Fibroblast of skin of left biceps (primary cell): ENCODE measurements around the gene CLCN6.

Experiments
- DNase-seq, 2 experiments: peaks; one replicate each; pipeline ENCODE4 v3.0.0-alpha.2; 2013; ENCODE audit warnings: low read depth in 2 of 2

Gene CLCN6

DNA sequence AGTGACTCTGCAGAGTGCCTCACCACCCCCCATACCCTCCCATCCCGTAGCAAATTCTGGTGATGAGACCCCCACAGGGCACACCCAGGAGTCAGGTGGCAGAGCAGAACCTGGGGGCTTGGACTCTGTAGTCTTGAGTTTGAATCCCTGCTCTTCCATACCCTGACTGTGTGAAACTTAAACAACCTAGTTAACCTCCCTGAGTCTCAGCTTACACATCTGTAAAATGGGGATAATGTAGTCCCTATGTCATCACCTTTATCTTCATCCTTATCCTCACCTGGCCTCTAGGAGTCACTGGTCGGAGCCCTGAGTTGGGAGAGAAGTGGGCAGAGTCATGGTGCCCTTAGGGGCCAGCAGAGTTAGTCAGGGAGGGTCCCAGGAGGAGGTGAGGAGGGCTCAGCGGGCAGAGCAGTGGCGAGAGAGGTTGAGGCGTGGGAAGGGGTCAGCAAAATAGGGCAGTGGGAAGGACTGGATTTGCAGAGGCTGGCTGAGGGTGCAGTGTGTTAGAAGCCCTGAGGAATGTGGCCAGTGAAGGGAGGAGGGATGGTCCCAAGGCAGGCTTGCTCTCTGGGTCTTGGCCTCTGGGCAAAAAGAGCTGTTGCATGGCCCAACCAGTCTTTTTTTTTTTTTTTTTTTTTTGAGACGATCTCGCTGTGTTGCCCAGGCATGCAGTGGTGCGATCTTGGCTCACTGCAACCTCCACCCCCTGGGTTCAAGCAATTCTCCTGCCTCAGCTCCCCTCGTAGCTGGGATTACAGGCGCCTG is 25.4 kb upstream of the CLCN6 start:
- DNase-seq, result no peak

- DNase-seq, result no peak
These were observed 24.7 kb upstream of the CLCN6 start for GRCh38 chr1:11781297-11781696.

DNA sequence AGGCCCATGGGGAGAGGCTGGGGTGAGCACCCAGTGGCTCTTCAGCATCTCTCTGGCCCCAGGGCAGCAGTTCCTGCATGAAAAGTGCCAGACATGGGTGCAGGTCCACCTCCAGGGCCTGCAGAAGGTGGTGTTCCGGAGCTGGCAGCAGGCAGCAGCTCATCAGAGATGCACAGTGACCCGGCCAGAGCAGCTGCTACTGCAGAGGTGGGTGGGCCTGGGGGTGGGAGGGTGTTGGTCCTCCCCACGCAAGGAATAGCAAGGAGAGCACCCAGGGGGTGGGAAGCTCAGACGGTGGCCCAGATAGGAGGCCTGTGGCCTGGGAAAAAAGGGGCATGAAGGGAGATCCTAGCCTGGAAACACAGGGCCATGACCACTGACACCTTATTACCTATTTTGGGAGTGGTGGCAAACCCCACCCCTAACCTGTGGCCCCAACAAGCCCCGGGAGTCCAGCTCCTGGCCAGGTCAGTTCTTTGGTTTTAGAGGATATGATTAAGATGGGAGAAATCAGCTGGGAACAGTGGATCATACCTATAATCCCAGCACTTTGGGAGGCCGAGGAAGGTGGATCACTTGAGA is 23.8 kb upstream of the CLCN6 start:
- no peak for DNase-seq

GRCh38 chr1:11783556-11783955 is 22.4 kb upstream of the CLCN6 start:
- DNase-seq, result no peak

DNA sequence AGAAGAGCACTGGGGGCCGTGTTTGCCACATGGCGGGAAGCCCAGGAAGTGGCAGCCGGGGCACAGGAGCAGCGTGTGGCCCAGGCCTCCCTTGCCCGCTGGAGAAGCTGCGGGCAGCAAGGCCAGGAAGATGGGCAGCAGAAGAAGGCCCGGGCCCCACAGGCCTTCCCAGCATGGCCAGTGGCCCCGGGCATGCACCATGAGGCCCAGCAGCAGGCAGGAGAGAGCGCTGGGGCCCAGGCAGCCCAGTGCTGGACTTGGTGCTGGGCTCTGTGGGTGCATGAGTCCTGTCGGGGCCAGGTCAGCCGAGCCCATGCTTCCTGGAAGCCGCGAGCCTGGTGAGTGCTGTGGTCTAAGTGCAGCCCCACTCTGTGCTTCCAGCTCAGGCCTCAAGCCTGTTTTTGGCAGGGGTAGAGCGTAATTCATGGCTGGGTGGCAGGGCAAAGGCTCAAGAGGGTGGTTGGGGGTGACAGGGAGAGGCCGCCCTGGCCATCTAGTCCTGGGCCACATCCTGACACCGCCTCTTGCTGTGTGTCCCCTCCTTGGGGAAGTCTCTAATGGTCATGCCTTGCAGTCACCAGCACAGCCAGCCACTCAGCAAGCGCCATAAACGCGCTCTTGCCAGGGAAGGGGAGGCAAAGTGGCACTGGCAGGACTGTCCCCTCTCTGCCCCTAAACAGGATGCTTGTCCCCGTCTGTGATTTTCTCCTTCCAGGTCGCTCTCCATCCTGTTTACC is 21.6 kb upstream of the CLCN6 start:
- no peak for DNase-seq

DNA sequence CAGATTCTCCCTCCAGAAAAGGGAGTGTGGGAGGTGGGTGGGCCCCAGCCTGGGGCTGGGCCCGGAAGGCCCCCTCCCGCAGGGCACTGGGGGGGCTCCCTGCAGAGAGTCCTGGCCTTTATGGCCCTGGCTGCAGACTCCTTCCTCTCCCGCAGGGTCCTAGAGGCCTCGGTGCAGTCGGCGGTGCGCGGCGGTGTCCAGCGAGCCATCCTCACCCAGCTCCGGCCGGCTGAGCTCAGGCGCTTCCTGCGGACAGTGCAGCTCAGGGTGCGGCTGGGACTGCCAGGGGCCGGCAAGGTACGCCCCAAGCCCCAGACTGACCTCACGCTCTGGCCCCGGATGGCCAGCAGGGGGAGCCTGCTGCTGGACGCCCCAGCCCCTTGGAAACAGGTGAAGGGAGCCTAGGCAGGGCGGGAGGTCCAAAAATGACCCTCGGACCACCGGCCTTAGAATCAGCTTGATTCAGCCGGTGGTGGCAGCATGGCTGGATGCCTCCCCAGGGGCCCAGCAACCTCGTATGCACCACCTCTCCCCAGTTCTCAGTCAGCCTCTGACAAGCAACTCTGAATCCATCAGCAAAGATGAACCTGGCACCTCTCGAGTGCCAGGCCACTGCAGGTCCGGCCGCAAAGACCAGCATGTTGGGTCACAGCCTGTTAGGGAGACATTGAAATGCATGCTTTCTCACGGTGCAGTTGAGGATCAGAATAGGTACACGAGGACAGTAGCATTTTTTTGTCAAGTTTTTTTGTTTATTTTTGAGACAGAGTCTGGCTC is 20.8 kb upstream of the CLCN6 start:
- DNase-seq, result no peak

GRCh38 chr1:11786168-11786567 is 19.8 kb upstream of the CLCN6 start:
- no peak for DNase-seq

- DNase-seq, result no peak
These were observed 18.7 kb upstream of the CLCN6 start for GRCh38 chr1:11787251-11787803.

GRCh38 chr1:11787804-11788436 is 18.1 kb upstream of the CLCN6 start:
- no peak for DNase-seq

GRCh38 chr1:11788549-11789053 is 17.4 kb upstream of the CLCN6 start:
- no peak for DNase-seq

GRCh38 chr1:11789126-11790067 is 16.6 kb upstream of the CLCN6 start:
- no peak for DNase-seq

DNA sequence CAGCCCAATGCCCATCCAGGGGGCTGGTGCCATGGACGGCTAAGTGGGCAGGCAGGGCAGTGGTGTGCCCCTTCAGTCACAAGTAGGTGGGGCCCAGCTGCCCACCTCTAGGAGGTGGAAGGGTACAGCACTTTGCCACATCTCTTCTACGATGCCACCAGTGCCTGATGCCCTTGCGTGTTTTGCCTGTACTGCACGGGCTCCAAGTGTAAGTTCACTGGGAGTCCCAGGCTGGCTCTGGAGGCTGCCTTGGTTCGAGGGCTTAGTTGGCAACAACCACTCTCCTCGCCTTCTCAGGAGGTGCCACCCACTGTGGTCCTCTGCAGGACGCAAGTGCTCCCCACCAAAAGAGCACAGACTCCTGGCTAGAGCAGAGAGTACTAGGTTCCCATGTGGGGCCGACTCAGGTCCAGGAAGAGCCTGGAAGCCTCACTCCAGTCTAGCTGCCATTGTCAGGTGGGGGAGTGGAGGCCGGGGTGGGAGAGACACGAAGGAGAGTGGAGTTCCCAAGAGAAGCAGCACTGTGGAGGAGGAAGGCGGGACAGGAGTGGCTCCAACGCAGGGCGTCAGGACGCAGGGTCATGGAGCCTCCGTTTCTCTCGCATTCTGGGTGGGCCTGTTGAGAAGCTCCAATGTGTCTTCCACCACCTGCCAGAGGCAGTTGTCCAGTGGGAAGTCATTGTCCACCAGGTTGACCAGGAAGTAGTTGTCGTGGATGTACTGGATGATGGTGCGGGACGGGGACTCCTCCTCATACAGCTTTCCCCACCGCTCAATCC is 15.7 kb upstream of the CLCN6 start:
- DNase-seq, result no peak

DNA sequence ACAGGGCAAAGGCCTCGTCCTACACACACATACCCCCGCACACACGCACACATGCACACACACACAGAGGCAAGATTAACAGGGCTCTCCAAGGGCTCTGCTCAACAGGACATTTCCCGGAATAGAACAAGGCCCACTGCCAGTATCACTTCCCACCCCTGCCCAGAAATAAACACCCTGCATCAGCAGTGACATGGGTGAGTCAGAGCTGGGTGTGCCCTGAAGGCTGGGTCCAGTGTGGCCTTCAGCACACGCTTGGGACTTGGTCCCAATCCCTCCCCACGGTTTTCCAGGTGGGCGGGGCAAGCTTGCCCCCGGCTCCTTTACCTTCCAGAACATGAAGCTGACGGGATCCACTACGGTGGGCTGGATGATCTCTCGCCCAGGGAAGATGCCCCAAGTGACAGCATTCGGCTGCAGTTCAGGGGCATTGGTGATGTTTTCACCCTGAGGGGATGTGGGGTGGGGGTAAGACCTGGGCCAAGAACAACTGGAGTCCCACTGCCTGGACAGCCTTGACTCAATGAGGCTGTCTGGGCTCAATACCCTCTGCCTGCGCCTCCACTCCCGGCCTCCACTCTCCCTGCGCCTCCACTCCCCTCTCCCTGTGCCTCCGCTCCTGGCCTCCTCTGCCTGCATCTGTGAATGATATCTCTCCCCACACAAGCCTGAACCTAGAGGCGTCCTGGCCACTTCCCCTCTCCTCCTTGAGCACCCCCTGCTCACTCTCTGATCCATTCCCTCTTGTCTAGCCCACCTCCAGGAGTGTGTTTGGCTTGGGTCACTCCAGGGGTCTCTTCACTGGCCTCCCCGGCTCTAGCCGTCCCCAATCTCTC is 14.9 kb upstream of the CLCN6 start:
- no peak for DNase-seq

GRCh38 chr1:11792106-11792505 is 13.9 kb upstream of the CLCN6 start:
- DNase-seq, result no peak

GRCh38 chr1:11793819-11794218 is 12.2 kb upstream of the CLCN6 start:
- no peak for DNase-seq

DNA sequence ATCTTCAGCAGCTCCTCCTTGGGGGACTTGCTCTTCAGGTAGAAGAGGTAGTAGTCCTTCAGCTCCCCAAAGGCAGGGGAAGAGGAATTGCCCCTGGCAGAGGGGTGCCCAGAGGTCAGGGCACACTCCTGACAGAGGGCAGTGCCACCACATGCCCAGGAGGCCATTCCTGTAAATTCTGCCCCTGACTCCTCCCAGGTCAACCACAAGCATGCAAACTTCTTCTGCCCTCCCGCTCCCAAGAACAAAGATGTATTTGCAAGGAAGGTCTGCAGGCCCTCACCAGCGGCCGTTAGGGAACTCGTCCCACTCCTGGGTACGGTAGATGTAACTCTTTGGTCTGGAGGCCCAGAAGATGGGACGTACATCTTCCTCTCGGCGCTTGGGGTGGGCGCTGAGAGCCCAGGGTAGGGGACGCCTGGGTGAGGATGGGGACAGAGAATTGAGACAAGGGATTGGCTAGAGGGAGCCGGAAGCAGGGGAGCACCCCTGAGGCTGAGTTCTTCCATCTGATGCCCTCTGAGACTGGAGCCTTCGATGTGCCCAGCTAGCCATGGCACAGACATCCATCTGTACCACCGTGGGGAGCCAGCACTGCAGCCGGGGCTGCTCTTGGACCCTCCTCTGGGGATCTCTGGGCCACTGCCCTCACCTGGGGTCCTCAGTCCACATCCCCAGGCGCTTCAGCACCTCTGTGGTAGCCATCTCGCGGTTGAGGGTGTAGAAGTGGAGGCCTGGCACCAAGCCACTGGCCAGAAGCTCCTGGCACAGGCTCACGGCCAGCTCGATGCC is 11.3 kb upstream of the CLCN6 start:
- no peak for DNase-seq

DNA sequence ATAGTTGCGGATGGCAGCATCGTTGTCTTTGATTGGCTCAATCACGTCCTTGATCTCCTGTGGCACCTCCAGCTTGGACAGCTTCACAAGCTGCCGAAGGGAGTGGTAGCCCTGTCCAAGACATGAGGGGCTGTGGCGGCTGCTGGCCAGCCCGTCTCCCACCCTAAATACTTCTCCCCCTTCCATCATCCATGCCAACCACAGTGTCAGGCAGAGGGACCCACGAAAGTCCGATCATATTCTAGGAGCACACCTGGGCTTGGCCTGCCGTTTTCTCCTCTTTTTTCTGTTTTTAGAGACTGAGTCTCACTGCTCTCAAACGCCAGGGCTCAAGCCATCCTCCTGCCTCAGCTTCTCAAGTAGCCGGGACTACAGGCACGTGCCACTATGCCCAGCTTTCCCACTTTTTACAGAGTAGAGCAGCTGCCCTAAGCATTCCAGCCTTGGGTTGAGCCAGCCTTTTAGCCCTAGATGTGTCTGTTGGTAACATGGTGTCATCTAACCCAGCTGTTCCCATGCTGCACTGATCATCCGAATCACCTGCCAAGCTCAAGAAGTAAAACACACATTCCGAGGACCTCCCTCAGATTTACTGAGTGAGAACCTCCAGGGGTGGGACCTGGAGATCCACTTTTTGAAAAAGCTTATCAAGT is 10.6 kb upstream of the CLCN6 start:
- no peak for DNase-seq
